PC-3 (cell line): ENCODE data around the gene SEC14L1. TPM values are rescaled to one million over a fixed set of nuclear protein-coding genes. Genes with fewer than 3 reads are reported as not detected.

Source experiments
- ATAC-seq: fragments of 200-7000 bp; cut with Tn5 transposase; 2 replicates; pipeline ENCODE4 v1.9.1; 2020; ENCODE audit warnings: mild to moderate bottlenecking, moderate library complexity
- BruUV-seq: library from RNA; stranded (reverse); fragments of 400-500 nt; replicated peaks from 2 replicates; lab custom pipeline; 2021; lab: Mats Ljungman, UMichigan
- CTCF ChIA-PET: fragments of 300-600 bp; sonication (Branson Sonifier 250); formaldehyde crosslinking; loops from one replicate; lab custom pipeline; 2022; ENCODE audit warnings: antibody characterized with exemption; lab: Charles Lee
- POLR2A ChIA-PET: fragments of 300-600 bp; sonication (Branson Sonifier 250); formaldehyde crosslinking; loops from one replicate; lab custom pipeline; 2022; ENCODE audit warnings: antibody characterized with exemption; ENCODE audit not compliant: unreplicated experiment; lab: Charles Lee
- DNase-seq: peaks from one replicate; pipeline ENCODE4 v3.0.0-alpha.2; 2015
- H2AFZ ChIP-seq: fragments of 300-600 bp; sonication (generic); 2 replicates; pipeline ENCODE4 v1.6.0; 2016; ENCODE audit warnings: antibody characterized with exemption, low read length
- H3F3A ChIP-seq: fragments of 300-600 bp; sonication (generic); one replicate; pipeline ENCODE4 v1.6.0; 2017; ENCODE audit warnings: antibody characterized with exemption, low read length, control low read depth, mild to moderate bottlenecking; ENCODE audit not compliant: unreplicated experiment
- H3K27ac ChIP-seq: fragments of 300-600 bp; sonication (generic); 2 replicates; pipeline ENCODE4 v1.5.1; 2016; ENCODE audit warnings: mild to moderate bottlenecking, low read length
- H3K27me3 ChIP-seq: fragments of 300-600 bp; sonication (generic); 2 replicates; pipeline ENCODE4 v1.6.1; 2016; ENCODE audit warnings: low read length, mixed read lengths
- H3K36me3 ChIP-seq: fragments of 300-600 bp; sonication (generic); 2 replicates; pipeline ENCODE4 v1.6.1; 2016; ENCODE audit warnings: low read depth, mixed run types, low read length, mixed read lengths
- H3K4me1 ChIP-seq: fragments of 300-600 bp; sonication (generic); 2 replicates; pipeline ENCODE4 v1.5.1; 2016; ENCODE audit warnings: low read length; ENCODE audit not compliant: insufficient read depth
- H3K4me2 ChIP-seq: fragments of 300-600 bp; sonication (generic); 2 replicates; pipeline ENCODE4 v1.6.0; 2016; ENCODE audit warnings: low read length
- H3K4me3 ChIP-seq: fragments of 300-600 bp; sonication (generic); 2 replicates; pipeline ENCODE4 v1.5.1; 2016; ENCODE audit warnings: mild to moderate bottlenecking, low read length, mixed read lengths
- H3K79me2 ChIP-seq: fragments of 300-600 bp; sonication (generic); 2 replicates; pipeline ENCODE4 v1.6.1; 2017; ENCODE audit warnings: low read length, mixed read lengths
- H3K9ac ChIP-seq: fragments of 300-600 bp; sonication (generic); 2 replicates; pipeline ENCODE4 v1.6.0; 2016; ENCODE audit warnings: mild to moderate bottlenecking, low read length
- H3K9me2 ChIP-seq: fragments of 300-600 bp; sonication (generic); replicated peaks from 2 replicates; pipeline ENCODE4 v1.6.1; 2016; ENCODE audit warnings: mixed run types, low read length, mixed read lengths
- H3K9me3 ChIP-seq: fragments of 300-600 bp; sonication (generic); 2 replicates; pipeline ENCODE4 v1.6.1; 2016; ENCODE audit warnings: low read length, mixed read lengths
- H4K20me1 ChIP-seq: fragments of 300-600 bp; sonication (generic); 2 replicates; pipeline ENCODE4 v1.6.1; 2016; ENCODE audit warnings: low read length, mixed read lengths
- CTCF ChIP-seq: fragments of 300-600 bp; sonication (generic); conservative IDR thresholded peaks from 2 replicates; pipeline ENCODE4 v1.5.1; 2017; ENCODE audit warnings: antibody characterized with exemption, low read depth, mild to moderate bottlenecking, low read length
- EZH2 ChIP-seq: fragments of 300-600 bp; sonication (generic); IDR thresholded peaks from one replicate; pipeline ENCODE4 v1.6.1; 2017; ENCODE audit warnings: antibody characterized with exemption, mild to moderate bottlenecking, low read length; ENCODE audit not compliant: unreplicated experiment
- EZH2phosphoT487 ChIP-seq: fragments of 300-600 bp; sonication (generic); IDR thresholded peaks from 2 replicates; pipeline ENCODE4 v1.6.1; 2018; ENCODE audit warnings: mild to moderate bottlenecking, antibody characterized with exemption, low read length, borderline replicate concordance
- intact Hi-C: fragments of 100-400 bp; cut with micrococcal nuclease; formaldehyde crosslinking; loops from 2 replicates; pipeline ENCODE4 v1.9.0; 2023
- total RNA-seq: library from RNA; depleted of rRNA; stranded (reverse); fragments of >200 nt; gene quantifications from 2 replicates; pipeline ENCODE4 v1.2.3, GENCODE V29; 2014

The SEC14L1 gene
- total RNA-seq, 1 experiment from 2014 or later: 39.8 TPM

- BruUV-seq: no TSS peak
- no peak overlapping the region for H3K9ac ChIP-seq
- no peak overlapping the region for H3K4me3 ChIP-seq
- TF ChIP-seq EZH2phosphoT487 (no peak), EZH2 (no peak), CTCF (no peak)
- H3K9me3 ChIP-seq: no peaks in the 10 kb centered on the region
- no peaks in the 10 kb centered on the region for H4K20me1 ChIP-seq
- ATAC-seq (peak; percentile 94), DNase-seq (peak; percentile 76)
- H3K4me2 ChIP-seq: peak overlapping the region; percentile 51
- ChIA-PET POLR2A (interaction anchor here (0.5 to 0.6 kb wide), 4 partner anchors 12 to 1155 kb away, joined by 3 to 7 read pairs (median 5); no protein-coding TSS in a partner anchor), CTCF (interaction anchor here (0.6 to 1.0 kb wide), 2 partner anchors 26 to 43 kb away, joined by 5 to 7 read pairs; no protein-coding TSS in a partner anchor)
- H3K4me1 ChIP-seq: peaks cover 11% of the 10 kb centered on the region
- intact Hi-C loops: loop anchor here (5.0 kb wide), 1 partner anchor 36 kb away; no protein-coding TSS in a partner anchor
- peak overlapping the region; percentile 47 for H3K27ac ChIP-seq
- no peaks in the 10 kb centered on the region for H3K9me2 ChIP-seq
- no peaks in the 10 kb centered on the region for H3K27me3 ChIP-seq
- no peak overlapping the region for H2AFZ ChIP-seq
- H3K79me2 ChIP-seq: peaks cover 74% of the 10 kb centered on the region
- H3F3A ChIP-seq: no peaks in the 10 kb centered on the region
- peaks cover 23% of the 10 kb centered on the region for H3K36me3 ChIP-seq
Measured at GRCh38 chr17:77188084-77189066, 47.6 kb downstream of the SEC14L1 start.

- ATAC-seq (no peak), DNase-seq (no peak)
- Histone ChIP-seq H2AFZ (no peak overlapping the region), H4K20me1 (no peaks in the 10 kb centered on the region), H3K9ac (no peak overlapping the region), H3K4me1 (peaks cover 11% of the 10 kb centered on the region), H3K79me2 (peaks cover 67% of the 10 kb centered on the region), H3K9me3 (no peaks in the 10 kb centered on the region), H3K9me2 (no peaks in the 10 kb centered on the region), H3F3A (no peaks in the 10 kb centered on the region), H3K27ac (peak overlapping the region; percentile 23), H3K36me3 (peaks cover 30% of the 10 kb centered on the region), H3K4me3 (no peak overlapping the region), H3K27me3 (no peaks in the 10 kb centered on the region), H3K4me2 (no peak overlapping the region)
- no TSS peak for BruUV-seq
- intact Hi-C loops: loop anchor here (5.0 kb wide), 1 partner anchor 37 kb away; no protein-coding TSS in a partner anchor
- ChIA-PET POLR2A (no interaction called here), CTCF (no interaction called here)
- TF ChIP-seq EZH2phosphoT487 (no peak), CTCF (no peak), EZH2 (no peak)
Measured at GRCh38 chr17:77189148-77189547, 48.4 kb downstream of the SEC14L1 start.
